K562 (cell line): ENCODE measurements around the gene ADGRE2. TPM values are rescaled to one million over a fixed set of nuclear protein-coding genes. Genes with fewer than 3 reads are reported as not detected.
A peak's percentile ranks its signal among the peaks of the same experiment; 100 is the strongest.

Experiments used
- KAT8 ChIP-seq: fragments of 450-650 bp; IDR thresholded peaks from 2 replicates; pipeline ENCODE4 v1.6.1; 2016; ENCODE audit warnings: low read depth, mild to moderate bottlenecking
- POLR2B ChIP-seq: fragments of 450-650 bp; IDR thresholded peaks from 2 replicates; pipeline ENCODE4 v1.6.1; 2018; ENCODE audit warnings: low read depth; ENCODE audit not compliant: partially characterized antibody
- TSHZ1 ChIP-seq: fragments of 250-450 bp; sonication (Bioruptor Pico); IDR thresholded peaks from 2 replicates; pipeline ENCODE4 v1.4.0; 2020; ENCODE audit warnings: mild to moderate bottlenecking, moderate library complexity
- polyA plus RNA-seq, 8 experiments: library from polyadenylated mRNA; depleted of rRNA in 4 of 8; stranded (reverse) in 5 of 8; unstranded in 3 of 8; fragments of >200 nt; fragmentation: Nextera tagmentation in 2 of 8; fragmentation: Illumina TruSeq in 1 of 8; extraction: Ambion mirVana in 2 of 8; extraction: Trizol in 1 of 8; gene quantifications; 2 replicates each; pipeline versions ENCODE4 v1.2.1 to v1.2.3, GENCODE V29; 2011 to 2014; ENCODE audit warnings: inconsistent platforms in 1 of 8, missing spikeins in 1 of 8
- total RNA-seq, 7 experiments: library from RNA; depleted of rRNA in 6 of 7; stranded (reverse); fragments of >200 nt in 6 of 7; fragmentation: Illumina TruSeq in 2 of 7; extraction: Trizol in 2 of 7; gene quantifications; 2 replicates each; pipeline versions ENCODE4 v1.2.1 to v1.2.3, GENCODE V29; 2011 to 2021; ENCODE audit warnings: low replicate concordance in 1 of 7
- TF ChIP-seq, protein P1 (sequence below), 2 experiments: fragments of 200-800 bp in 1 of 2; sonication (Bioruptor generic) in 1 of 2; sonication (generic) in 1 of 2; formaldehyde crosslinking in 1 of 2; IDR thresholded peaks in 1 of 2; conservative IDR thresholded peaks in 1 of 2; 2 replicates each; pipeline versions ENCODE4 v1.5.0 to v1.6.1; 2016 to 2020; ENCODE audit warnings: missing compliant biosample characterization in 1 of 2, missing genetic modification characterization in 1 of 2, missing genetic modification reagents in 1 of 2

Gene ADGRE2
- total and polyA plus RNA-seq, 9 of the 15 experiments (the other 6 are each of a cell fraction or from before 2014, with no cell fraction given), result 4.3 to 17.3 (median 9.8) TPM

DNA sequence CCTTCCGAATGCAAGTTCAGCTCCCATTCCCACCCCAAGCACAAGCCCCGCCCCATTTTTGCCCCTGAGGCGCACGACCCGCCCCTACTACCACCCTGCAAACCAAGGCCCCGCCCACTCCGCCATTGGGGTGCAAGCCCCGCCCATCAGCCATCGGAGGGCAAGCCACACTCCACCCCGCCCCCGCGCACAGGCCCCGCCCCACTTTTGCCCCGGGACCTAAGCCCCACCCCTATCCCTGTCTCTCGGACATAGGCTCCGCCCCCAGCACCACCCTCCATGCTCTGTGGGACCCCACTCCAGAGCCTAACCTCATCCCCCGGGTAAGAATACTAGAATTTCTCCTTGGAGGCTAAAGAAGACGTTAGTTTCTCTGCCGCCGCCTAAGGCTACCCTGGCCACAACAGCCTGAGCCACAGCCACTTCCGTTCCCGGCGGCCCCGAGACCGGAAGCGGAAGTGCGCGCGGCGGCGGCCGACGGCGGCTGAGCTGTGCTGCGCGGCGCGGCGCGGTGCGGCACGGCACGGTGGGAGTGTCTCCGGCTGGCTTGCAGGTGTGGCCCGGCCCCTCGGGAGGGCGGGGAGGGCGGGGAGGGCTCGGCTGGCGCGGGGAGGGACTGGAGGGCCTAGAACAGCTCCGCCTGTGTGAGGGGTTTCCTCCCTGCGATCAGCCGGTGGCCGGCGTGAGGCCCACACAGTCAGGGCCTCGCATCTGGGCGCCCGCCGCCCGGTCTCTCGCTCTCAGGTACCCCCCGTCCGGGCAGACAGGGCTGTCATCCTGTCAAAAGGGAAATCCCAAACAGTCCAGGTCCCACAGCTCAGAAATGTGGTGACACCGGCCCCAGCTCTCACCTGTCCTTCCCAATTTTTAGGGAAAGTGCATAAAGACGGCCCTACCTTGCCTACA lies 88.5 kb downstream of the ADGRE2 start, which contains the start of gene ZNF333 (continued):
- no peak for TF ChIP-seq TSHZ1 (CRISPR knock-in tag)
- TF ChIP-seq KAT8, result no peak
- TF ChIP-seq POLR2B, result peak; percentile 89
- TF ChIP-seq, protein P1, sequence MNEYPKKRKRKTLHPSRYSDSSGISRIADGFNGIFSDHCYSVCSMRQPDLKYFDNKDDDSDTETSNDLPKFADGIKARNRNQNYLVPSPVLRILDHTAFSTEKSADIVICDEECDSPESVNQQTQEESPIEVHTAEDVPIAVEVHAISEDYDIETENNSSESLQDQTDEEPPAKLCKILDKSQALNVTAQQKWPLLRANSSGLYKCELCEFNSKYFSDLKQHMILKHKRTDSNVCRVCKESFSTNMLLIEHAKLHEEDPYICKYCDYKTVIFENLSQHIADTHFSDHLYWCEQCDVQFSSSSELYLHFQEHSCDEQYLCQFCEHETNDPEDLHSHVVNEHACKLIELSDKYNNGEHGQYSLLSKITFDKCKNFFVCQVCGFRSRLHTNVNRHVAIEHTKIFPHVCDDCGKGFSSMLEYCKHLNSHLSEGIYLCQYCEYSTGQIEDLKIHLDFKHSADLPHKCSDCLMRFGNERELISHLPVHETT (CRISPR knock-in tag; conservative IDR thresholded peaks at IDR 0.05 in 1 of 2, IDR thresholded peaks at IDR 0.05 in 1 of 2), result peak in 1 of 2 experiments; percentile 79; a peak in 2 of 4 replicates
